GM12864 (cell line): Measurements from ENCODE around the gene SIX4.
"Not testable (repeated sequence)": the region's sequence is repeated elsewhere in the genome, so short reads cannot be mapped to it uniquely, and the experiment has no call there.

Source experiments
- DNase-seq: peaks from one replicate; pipeline ENCODE4 v3.0.0-alpha.2; 2011; ENCODE audit warnings: low read depth
- H3K4me3 ChIP-seq: 2 replicates; pipeline ENCODE4 v1.5.1; 2011; ENCODE audit warnings: mild to moderate bottlenecking, low read depth, low read length, control low read depth
- CTCF ChIP-seq: IDR thresholded peaks from 2 replicates; pipeline ENCODE4 v1.5.1; 2011; ENCODE audit warnings: low read depth, mild to moderate bottlenecking, moderate library complexity, low read length, control low read depth, inconsistent platforms; ENCODE audit errors: missing control alignments

The SIX4 gene

GRCh38 chr14:60736494-60736893 lies 12.3 kb upstream of the SIX4 start:
- TF ChIP-seq CTCF, result no peak
- H3K4me3 ChIP-seq, result no peak overlapping the region
- no peak for DNase-seq

GRCh38 chr14:60735416-60735815 lies 11.3 kb upstream of the SIX4 start:
- DNase-seq, result no peak
- H3K4me3 ChIP-seq, result peak overlapping the region; percentile 92
- TF ChIP-seq CTCF, result no peak

GRCh38 chr14:60734465-60735242 lies 10.5 kb upstream of the SIX4 start, which contains the start of gene MNAT1:
Gene MNAT1, plus strand, starts transcription at chr14:60734761. Its CDS starts 102 bp downstream, at chr14:60734863.
- peak; percentile 70 for DNase-seq
- H3K4me3 ChIP-seq, result peak within 1 kb of the TSS; percentile 92
- no peak for TF ChIP-seq CTCF

- TF ChIP-seq CTCF, result no peak
- DNase-seq, result no peak
- H3K4me3 ChIP-seq, result no peak overlapping the region
Observed at GRCh38 chr14:60732840-60733483, 8.8 kb upstream of the SIX4 start.

- H3K4me3 ChIP-seq, DNase-seq: not testable (repeated sequence)
Observed at GRCh38 chr14:60731291-60731690, 7.1 kb upstream of the SIX4 start.

GRCh38 chr14:60723116-60723906 lies 840 bp downstream of the SIX4 start:
- no peak for DNase-seq
- H3K4me3 ChIP-seq, result peak overlapping the region; percentile 56
- no peak for TF ChIP-seq CTCF
